ENCODE data around the gene RABGAP1L. TPM values are rescaled to one million over a fixed set of nuclear protein-coding genes. Genes with fewer than 3 reads are reported as not detected.
"Not testable (repeated sequence)": the region's sequence is repeated elsewhere in the genome, so short reads cannot be mapped to it uniquely, and the experiment has no call there.

The RABGAP1L gene
- polyA plus RNA-seq, 1 donor (not counting 4 experiments of a cell fraction or from before 2014, with no cell fraction given), result 24.2 TPM

DNA sequence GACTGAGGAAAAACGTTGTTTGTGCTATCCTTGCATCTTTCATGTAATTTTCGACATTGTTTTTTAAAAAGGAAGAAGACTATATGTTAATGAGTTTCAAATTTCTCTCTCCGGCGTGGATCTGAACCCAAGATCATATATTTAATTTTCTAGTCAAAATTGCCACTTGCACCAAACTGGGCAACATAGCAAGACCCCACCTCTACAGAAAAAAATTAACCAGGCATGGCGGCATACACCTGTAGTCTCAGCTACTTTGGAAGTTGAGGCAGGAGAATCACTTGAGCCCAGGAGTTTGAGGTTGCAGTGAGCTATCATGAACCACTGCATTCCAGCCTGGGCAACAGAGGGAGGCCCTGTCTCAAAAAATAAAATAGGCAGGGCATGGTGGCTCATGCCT lies 16.5 kb upstream of the RABGAP1L start:
- no peak for FAIRE-seq
- Histone ChIP-seq H3K9me3 (ENCODE audit: control insufficient read depth, low read depth, low read length) (no peaks in the 10 kb centered on the region), H4K20me1 (ENCODE audit: control insufficient read depth, extremely low read depth, insufficient read depth, low read length) (no peaks in the 10 kb centered on the region), H3K27ac (ENCODE audit: control insufficient read depth, insufficient read depth, low read length) (no peak overlapping the region), H2AFZ (ENCODE audit: control insufficient read depth, low read length) (no peak overlapping the region), H3K9ac (ENCODE audit: control insufficient read depth, extremely low read depth, insufficient read depth, low read length) (no peak overlapping the region), H3K79me2 (ENCODE audit: control insufficient read depth, insufficient read depth, low read length) (no peaks in the 10 kb centered on the region), H3K9me1 (ENCODE audit: control insufficient read depth, extremely low read depth, insufficient read depth, low read length) (no peaks in the 10 kb centered on the region), H3K27me3 (ENCODE audit: control insufficient read depth, extremely low read depth, insufficient read depth, low read length) (no peaks in the 10 kb centered on the region), H3K4me1 (ENCODE audit: control insufficient read depth, extremely low read depth, insufficient read depth, low read length) (no peaks in the 10 kb centered on the region), H3K36me3 (ENCODE audit: control insufficient read depth in 2 of 2, extremely low read depth in 1 of 2, insufficient read depth in 2 of 2, low read length in 2 of 2) (no peaks in the 10 kb centered on the region), H3K4me2 (ENCODE audit: control insufficient read depth, extremely low read depth, insufficient read depth, low read depth, low read length) (no peak overlapping the region), H3K4me3 (ENCODE audit: control insufficient read depth in 2 of 3, extremely low read depth in 1 of 3, insufficient read depth in 2 of 3, low read depth in 1 of 3, low read length in 3 of 3) (no peak overlapping the region)
- dilution Hi-C loops (cut with MboI; ENCODE audit: extremely low pct_ligation_motif_present, low sequenced_read_pairs), result no loop called here
- no peak for TF ChIP-seq EZH2 (IDR thresholded peaks at IDR 0.05; ENCODE audit: low read length)
- TF ChIP-seq, protein P1, sequence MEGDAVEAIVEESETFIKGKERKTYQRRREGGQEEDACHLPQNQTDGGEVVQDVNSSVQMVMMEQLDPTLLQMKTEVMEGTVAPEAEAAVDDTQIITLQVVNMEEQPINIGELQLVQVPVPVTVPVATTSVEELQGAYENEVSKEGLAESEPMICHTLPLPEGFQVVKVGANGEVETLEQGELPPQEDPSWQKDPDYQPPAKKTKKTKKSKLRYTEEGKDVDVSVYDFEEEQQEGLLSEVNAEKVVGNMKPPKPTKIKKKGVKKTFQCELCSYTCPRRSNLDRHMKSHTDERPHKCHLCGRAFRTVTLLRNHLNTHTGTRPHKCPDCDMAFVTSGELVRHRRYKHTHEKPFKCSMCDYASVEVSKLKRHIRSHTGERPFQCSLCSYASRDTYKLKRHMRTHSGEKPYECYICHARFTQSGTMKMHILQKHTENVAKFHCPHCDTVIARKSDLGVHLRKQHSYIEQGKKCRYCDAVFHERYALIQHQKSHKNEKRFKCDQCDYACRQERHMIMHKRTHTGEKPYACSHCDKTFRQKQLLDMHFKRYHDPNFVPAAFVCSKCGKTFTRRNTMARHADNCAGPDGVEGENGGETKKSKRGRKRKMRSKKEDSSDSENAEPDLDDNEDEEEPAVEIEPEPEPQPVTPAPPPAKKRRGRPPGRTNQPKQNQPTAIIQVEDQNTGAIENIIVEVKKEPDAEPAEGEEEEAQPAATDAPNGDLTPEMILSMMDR (optimal IDR thresholded peaks at IDR 0.05 in 1 of 3, IDR thresholded peaks at IDR 0.05 in 1 of 3, conservative IDR thresholded peaks at IDR 0.05 in 1 of 3; ENCODE audit: extremely low read depth in 1 of 3, insufficient read depth in 2 of 3, low read length in 3 of 3), result no peak
- DNase-seq (ENCODE audit: low read depth, low spot score), result no peak

DNA sequence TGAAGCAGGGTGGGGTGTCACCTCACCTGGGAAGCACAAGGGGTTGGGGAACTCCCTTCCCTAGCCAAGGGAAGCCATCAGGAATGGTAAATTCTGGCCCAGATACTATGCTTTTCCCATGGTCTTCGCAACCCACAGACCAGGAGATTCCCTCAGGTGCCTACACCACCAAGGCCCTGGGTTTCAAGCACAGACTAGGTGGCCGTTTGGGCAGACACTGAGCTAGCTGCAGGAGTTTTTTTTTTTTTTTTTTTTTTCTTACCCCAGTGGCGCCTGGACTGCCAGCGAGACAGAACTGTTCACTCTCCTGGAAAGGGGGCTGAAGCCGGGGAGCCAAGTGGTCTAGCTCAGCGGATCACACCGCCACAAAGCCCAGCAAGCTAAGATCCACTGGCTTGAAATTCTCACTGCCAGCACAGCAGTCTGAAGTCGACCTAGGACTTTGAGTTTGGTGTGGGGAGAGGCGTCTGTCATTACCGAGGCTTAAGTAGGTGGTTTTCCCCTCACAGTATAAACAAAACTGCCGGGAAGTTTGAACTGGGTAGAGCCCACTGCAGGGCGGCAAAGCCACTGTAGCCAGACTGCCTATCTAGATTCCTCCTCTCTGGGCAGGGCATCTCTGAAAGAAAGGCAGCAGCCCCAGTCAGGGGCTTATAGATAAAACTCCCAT lies 15.5 kb upstream of the RABGAP1L start:
- H3K79me2 ChIP-seq (ENCODE audit: control insufficient read depth, insufficient read depth, low read length); H3K9ac ChIP-seq (ENCODE audit: control insufficient read depth, extremely low read depth, insufficient read depth, low read length); H3K27me3 ChIP-seq (ENCODE audit: control insufficient read depth, extremely low read depth, insufficient read depth, low read length); H3K27ac ChIP-seq (ENCODE audit: control insufficient read depth, insufficient read depth, low read length); H3K9me3 ChIP-seq (ENCODE audit: control insufficient read depth, low read depth, low read length); H3K9me1 ChIP-seq (ENCODE audit: control insufficient read depth, extremely low read depth, insufficient read depth, low read length); H3K4me3 ChIP-seq (ENCODE audit: control insufficient read depth in 2 of 3, extremely low read depth in 1 of 3, insufficient read depth in 2 of 3, low read depth in 1 of 3, low read length in 3 of 3); H3K36me3 ChIP-seq (ENCODE audit: control insufficient read depth in 2 of 2, extremely low read depth in 1 of 2, insufficient read depth in 2 of 2, low read length in 2 of 2); dilution Hi-C loops (cut with MboI; ENCODE audit: extremely low pct_ligation_motif_present, low sequenced_read_pairs); H3K4me1 ChIP-seq (ENCODE audit: control insufficient read depth, extremely low read depth, insufficient read depth, low read length); H2AFZ ChIP-seq (ENCODE audit: control insufficient read depth, low read length); DNase-seq (ENCODE audit: low read depth, low spot score); H3K4me2 ChIP-seq (ENCODE audit: control insufficient read depth, extremely low read depth, insufficient read depth, low read depth, low read length); H4K20me1 ChIP-seq (ENCODE audit: control insufficient read depth, extremely low read depth, insufficient read depth, low read length); FAIRE-seq: not testable (repeated sequence)

DNA sequence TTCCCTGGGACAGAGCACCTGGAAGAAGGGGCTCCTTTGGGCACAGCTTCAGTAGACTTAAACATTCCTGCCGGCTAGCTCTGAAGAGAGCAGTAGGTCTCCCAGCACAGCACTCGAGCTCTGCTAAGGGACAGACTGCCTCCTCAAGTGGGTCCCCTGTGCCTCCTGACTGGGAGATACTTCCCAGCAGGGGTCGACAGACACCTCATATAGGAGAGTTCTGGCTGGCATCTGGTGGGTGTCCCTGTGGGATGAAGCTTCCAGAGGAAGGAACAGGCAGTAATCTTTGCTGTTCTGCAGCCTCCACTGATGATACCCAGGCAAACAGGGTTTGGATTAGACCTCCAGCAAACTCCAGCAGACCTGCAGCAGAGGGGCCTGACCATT lies 14.9 kb upstream of the RABGAP1L start:
- H3K9me3 ChIP-seq (ENCODE audit: control insufficient read depth, low read depth, low read length); H2AFZ ChIP-seq (ENCODE audit: control insufficient read depth, low read length); H3K9ac ChIP-seq (ENCODE audit: control insufficient read depth, extremely low read depth, insufficient read depth, low read length); H3K4me1 ChIP-seq (ENCODE audit: control insufficient read depth, extremely low read depth, insufficient read depth, low read length); H3K27ac ChIP-seq (ENCODE audit: control insufficient read depth, insufficient read depth, low read length); H3K27me3 ChIP-seq (ENCODE audit: control insufficient read depth, extremely low read depth, insufficient read depth, low read length); H3K4me2 ChIP-seq (ENCODE audit: control insufficient read depth, extremely low read depth, insufficient read depth, low read depth, low read length); FAIRE-seq; DNase-seq (ENCODE audit: low read depth, low spot score); H3K36me3 ChIP-seq (ENCODE audit: control insufficient read depth in 2 of 2, extremely low read depth in 1 of 2, insufficient read depth in 2 of 2, low read length in 2 of 2); H3K4me3 ChIP-seq (ENCODE audit: control insufficient read depth in 2 of 3, extremely low read depth in 1 of 3, insufficient read depth in 2 of 3, low read depth in 1 of 3, low read length in 3 of 3); H3K9me1 ChIP-seq (ENCODE audit: control insufficient read depth, extremely low read depth, insufficient read depth, low read length); H3K79me2 ChIP-seq (ENCODE audit: control insufficient read depth, insufficient read depth, low read length); H4K20me1 ChIP-seq (ENCODE audit: control insufficient read depth, extremely low read depth, insufficient read depth, low read length); dilution Hi-C loops (cut with MboI; ENCODE audit: extremely low pct_ligation_motif_present, low sequenced_read_pairs): not testable (repeated sequence)

Data from keratinocyte (primary cell).